Retinal pigment epithelial cell (primary cell): ENCODE data around the gene CFAP46.

Experiments used
- DNase-seq: peaks from one replicate; pipeline ENCODE4 v3.0.0-alpha.2; 2010; ENCODE audit warnings: low read depth
- H3K4me3 ChIP-seq: 2 replicates; pipeline ENCODE4 v1.5.1; 2011; ENCODE audit warnings: mild to moderate bottlenecking, low read length, control low read depth, moderate library complexity
- TF ChIP-seq, protein P1 (sequence below): conservative IDR thresholded peaks from 2 replicates; pipeline ENCODE4 v1.5.1; 2011; ENCODE audit warnings: low read depth, low read length, control low read depth, inconsistent platforms

Gene CFAP46

DNA sequence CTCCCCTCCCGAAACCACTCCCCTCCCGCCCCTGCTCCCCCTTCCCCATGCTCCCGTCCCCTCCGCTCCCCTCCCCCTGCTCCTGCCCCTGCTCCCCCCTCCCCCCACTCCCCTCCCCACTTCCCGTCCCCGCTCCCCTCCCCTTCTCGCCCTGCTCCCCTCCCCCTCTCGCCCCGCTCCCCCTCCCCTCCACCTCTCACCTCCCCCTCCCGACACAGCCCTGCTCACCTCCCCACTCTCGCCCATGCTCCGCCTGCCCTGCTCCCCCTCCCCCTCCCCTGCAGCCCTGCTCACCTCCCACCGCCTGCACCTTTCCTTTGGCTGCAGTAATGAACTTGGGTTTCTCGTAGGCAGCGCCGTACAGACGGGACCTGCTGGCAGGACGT, 106.5 kb downstream of the CFAP46 start:
- DNase-seq, result no peak
- no peak overlapping the region for H3K4me3 ChIP-seq
- TF ChIP-seq, protein P1, sequence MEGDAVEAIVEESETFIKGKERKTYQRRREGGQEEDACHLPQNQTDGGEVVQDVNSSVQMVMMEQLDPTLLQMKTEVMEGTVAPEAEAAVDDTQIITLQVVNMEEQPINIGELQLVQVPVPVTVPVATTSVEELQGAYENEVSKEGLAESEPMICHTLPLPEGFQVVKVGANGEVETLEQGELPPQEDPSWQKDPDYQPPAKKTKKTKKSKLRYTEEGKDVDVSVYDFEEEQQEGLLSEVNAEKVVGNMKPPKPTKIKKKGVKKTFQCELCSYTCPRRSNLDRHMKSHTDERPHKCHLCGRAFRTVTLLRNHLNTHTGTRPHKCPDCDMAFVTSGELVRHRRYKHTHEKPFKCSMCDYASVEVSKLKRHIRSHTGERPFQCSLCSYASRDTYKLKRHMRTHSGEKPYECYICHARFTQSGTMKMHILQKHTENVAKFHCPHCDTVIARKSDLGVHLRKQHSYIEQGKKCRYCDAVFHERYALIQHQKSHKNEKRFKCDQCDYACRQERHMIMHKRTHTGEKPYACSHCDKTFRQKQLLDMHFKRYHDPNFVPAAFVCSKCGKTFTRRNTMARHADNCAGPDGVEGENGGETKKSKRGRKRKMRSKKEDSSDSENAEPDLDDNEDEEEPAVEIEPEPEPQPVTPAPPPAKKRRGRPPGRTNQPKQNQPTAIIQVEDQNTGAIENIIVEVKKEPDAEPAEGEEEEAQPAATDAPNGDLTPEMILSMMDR, result no peak

GRCh38 chr10:132834891-132835847, 107.2 kb downstream of the CFAP46 start:
- no peak for DNase-seq
- H3K4me3 ChIP-seq, result no peak overlapping the region
- TF ChIP-seq, protein P1, result no peak

DNA sequence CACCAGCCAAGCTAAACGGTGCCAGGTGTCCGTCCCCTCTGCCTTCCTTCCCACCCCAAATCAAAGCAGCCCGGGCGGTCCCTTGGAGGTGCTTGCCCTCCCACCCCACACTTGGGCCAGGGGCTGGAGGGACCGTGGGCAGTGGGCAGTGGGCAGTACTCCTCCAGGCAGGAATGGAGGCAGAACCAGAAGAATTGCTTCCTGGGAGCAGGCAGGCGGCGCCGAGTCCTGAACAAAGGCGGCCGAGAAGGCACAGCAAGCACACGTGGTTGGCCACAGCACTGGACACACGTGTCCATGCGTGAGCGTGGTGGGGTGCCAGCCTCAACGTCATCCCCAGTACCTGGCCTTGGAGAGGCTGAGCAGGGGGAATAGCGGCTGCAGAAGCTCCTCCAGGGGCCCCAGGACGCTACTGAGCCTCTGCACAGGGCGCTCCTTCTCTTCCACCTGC, 108.0 kb downstream of the CFAP46 start:
- DNase-seq, result no peak
- H3K4me3 ChIP-seq, result no peak overlapping the region
- TF ChIP-seq, protein P1, result no peak

GRCh38 chr10:132833421-132834111, 108.8 kb downstream of the CFAP46 start:
- H3K4me3 ChIP-seq, result no peak overlapping the region
- TF ChIP-seq, protein P1, result no peak
- DNase-seq, result no peak

DNA sequence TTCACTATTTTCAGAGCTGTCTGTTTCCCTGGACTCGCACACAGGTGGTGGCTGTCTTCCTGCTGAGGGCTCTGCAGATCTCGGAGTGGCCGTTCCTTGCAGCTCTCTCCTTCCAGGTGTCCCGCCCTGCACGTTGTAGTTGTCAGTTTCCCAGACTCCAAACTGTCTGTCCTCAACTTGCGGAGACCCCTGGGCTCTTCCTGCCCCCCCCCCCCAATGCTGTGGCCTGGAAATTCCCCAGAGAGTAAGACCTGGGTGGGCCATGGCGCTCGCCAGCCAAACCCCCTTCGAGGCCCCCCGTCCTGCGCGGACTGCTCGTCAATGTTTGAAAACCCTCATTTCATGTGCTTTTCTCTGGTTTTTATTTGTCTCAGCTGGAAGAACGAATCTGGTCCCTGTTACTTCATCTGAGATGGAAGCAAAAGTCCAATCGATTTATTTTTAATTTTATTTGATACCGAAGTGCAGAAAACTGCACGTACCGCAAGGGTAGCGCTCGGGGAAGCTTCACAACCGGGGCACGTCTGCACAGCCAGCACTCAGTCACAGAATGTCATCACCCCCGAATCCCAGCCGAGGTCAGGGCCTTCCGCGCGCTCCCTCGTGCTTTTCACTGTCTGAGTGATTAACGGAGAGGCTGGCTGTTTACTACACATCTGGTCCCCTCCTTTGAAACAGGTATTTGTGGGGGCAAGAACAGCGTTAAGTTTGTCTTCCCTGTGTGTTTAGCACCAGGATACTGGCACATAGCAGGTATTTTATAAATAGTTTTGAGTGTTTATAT, 110.0 kb downstream of the CFAP46 start:
- DNase-seq, result no peak
- no peak overlapping the region for H3K4me3 ChIP-seq
- TF ChIP-seq, protein P1, result no peak

DNA sequence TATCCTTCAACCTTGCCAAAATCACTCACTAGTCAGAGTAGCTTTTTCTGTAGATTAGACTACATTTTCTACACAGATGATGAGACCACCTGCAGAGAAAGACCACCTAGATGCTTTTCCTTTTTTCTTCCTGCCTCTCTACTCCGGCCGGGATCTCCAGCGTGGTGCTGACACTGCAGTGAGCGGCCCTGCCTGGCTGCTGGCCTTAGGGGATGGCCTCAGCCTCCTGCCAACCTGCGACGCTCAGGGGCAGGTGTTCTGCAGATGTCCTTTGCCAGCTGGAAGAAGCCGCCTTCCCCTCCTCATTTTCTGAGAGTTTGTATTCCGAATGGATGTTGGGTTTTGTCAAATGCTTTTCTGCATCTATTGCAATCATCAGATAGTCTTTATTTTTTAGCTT, 113.0 kb downstream of the CFAP46 start:
- no peak overlapping the region for H3K4me3 ChIP-seq
- DNase-seq, result no peak
- TF ChIP-seq, protein P1, result no peak
